Endothelial cell of hepatic sinusoid (primary cell): ENCODE measurements around the gene TFF2.

ENCODE experiments used
- in situ Hi-C: cut with HindIII; loops from 2 replicates; pipeline ENCODE4 v1.10.0; 2017; ENCODE audit warnings: low sequenced_read_pairs

TFF2 gene, protein sequence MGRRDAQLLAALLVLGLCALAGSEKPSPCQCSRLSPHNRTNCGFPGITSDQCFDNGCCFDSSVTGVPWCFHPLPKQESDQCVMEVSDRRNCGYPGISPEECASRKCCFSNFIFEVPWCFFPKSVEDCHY

DNA sequence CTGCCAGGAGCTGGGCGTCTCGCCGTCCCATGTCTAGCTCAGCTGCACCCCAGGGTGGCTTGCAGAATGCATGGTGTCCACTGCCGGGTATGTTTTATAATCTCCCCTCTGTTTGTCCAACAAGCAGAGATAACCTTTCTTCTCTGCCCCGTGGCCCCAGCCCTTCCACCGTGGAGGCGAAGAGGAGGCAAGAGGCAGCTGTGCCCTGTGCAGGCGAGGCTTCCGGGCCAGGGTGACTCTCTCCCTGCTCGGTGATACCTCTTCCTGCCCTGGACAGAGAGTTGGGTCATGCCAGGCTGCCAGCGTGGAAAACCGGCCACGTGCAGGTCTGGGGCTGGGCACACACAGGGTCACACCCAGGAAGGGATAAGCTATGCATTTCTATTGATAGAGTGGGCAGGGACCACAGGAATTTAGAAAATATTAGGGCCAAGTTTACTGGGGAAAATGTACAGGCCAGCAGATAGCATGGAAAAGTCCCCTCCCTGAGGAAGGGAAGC is at the start of gene TFF2:
TFF2 (minus strand) TSS at position 68 of the 500 bp plus-strand sequence; CDS start at position 31, 37 bp downstream.
- in situ Hi-C loops = no loop called here

DNA sequence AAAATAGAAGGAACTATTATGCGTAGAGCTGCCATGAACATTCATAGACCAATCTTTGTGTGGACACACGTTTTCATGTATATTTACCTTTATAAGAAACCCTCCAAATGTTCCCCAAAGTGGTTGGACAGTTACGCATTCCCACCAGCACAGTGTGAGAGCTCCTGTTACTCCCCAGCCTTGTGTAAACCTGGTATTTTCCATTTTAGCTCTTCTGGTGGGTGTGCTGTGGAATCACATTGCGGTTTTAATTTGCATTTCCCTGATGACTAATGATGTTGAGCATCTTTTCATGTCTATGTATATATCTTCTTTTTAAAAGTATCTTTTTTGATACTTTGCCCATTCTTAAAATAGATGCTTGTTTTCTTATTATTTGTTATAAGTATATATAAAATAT is 49.7 kb upstream of the TFF2 start:
- in situ Hi-C loops = no loop called here

DNA sequence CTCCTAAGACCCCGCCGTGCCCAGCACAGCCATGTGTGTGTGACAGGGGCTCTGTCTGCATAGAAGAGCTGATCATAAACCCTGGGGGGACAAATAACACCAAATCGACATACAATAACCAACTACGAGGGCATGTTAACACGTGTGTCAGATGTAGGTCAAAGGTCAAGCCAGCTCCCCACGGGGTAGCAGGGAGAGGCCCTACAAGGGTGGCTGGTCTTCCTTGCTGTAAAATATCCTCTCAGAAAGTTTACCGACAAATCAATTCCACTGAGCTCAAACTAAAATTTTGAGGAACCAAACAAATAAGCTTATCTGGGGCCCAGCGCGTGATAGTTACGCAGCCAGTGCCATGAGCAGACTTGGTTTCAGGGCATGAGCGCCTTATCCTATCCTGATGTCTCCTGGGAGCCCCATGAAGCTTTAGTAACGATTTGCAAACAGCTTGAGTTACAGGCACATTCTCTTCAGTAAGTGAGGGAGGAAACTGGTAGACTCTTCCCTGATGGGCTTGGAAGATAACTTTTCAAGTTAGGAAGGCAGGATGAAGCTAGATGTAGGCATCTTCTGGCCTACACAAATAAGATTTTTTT is 47.7 kb upstream of the TFF2 start:
- in situ Hi-C loops = no loop called here

DNA sequence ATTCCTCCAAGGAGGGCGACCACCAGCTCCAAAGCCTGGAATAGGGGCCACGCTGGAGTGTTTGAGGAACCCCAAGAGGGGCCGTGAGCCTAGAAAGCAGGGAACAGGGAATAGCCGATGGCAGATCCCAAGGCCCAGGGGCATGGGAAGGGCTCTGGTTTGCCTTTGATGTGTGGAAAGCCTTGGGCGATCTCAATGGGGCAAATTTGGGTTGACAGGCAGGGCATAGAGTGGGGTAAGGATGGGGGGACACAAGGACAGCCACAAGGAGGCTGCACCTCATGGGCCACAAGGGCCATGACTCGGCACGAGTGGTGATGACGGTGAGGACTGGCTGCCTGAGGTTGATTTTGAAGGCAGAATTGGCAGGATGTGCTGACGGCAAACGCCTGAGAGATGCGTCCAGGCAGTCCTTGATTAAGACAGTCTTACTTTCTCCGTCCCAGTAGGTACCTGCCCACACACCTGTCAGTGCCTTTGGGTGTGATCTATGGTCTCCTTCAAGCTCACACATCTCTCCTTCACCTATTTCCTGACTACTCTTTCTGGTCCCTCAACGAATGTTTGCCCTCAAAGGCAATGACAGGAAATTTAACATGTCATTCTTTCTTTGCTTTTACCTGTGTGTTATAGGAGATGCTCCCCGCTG is 47.1 kb upstream of the TFF2 start:
- in situ Hi-C loops = no loop called here

DNA sequence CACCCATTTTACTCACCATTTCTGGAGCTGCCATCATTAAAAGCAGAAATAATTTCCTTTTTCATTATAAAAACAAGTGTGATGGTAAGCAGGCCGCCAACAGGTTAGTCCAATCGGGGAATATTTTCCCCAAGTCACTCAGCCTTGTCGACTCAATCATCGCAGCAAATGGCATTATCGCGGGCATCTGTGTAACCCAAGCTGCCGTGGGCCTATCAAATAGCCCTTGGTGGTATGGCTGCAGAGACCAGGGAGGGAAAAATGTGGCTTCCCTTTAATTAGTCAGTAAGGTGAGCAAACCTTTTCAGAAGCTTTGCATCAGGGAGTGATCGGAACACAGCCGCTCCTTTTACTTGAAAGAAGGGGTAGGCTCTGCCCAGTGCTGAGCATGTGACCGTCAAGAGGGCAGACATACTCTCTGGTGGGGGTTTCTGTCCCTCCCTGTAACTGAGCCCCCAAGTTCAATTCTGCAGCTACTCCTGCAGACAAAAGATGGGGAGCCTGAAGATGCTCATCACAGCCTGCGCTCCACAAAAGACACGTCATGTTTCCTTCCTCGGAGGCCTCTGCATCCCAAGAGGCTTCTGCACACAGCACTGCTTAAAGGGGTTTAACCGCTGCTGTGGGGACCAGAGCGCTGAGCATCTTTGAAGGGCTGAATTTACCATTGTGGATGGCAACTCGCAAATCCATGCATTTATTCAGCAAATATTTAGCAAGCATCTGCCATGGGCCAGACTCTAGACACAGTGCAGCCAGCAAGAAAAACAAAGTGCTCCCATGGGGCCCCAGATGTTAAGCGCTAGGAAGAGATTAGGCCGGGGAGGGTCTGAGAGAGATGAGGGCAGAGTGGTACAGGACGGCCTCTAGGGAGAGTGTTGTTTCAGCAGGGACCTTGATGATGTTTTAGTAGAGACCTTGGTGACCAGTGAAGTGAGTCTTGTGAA is 46.3 kb upstream of the TFF2 start:
- in situ Hi-C loops = no loop called here

DNA sequence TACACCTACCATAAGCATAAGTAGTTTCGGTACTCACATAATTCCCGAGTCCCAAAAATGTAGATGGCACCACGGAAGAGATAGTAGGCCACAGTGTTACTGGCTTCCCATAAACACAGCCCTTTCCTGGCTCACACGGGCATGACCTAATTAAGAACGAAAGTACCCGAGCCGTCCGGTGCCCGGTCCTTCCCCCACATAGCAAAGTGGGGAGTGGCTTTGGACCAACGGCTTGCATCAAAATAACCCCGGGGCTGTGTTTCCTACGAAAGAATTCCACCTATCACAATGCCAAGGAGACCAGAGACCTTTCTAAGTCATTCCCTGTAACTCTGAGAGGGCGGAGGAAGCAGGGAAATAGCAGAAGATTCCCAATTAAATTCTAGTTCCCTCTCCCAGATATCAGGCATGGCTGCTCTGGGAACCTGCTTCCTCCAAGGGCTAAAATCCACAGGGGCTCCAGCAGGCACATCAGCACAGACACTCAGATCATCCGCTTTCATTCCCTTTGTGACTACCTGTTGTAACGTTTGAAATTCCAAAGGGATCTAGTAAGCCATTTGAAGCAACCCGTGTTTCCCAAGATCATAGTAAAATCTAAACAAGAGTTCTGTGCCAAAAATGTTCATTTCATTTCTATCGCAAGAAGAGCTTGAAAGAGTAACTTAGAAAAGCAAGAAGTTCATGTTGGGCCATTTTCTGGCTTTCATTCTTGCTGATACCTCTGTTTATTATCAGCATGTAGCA is 45.3 kb upstream of the TFF2 start, which contains the start of gene TMPRSS3:
TMPRSS3 (minus strand) TSS at position 148 of the 747 bp plus-strand sequence. CDS start 635 bp downstream, outside the sequence.
- in situ Hi-C loops = no loop called here

DNA sequence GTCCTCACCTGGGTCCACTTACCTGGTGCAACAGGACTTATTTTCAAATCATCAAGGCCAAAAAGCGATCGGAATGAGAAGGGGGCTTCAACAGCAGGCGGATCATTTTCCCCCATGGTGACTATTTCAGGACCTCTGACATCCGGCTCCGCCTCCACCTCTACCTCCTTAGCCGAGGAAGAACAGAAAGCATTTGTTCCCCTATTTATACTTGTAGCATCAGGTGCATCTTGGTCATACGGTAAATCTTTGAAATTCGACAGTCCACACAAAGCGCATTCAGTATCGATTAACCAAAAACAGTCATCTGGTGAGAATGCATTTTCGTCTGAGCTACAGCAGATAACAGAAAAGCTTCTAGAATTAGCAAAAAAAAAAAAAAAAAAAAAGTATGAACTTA is 44.5 kb upstream of the TFF2 start:
- in situ Hi-C loops = no loop called here

DNA sequence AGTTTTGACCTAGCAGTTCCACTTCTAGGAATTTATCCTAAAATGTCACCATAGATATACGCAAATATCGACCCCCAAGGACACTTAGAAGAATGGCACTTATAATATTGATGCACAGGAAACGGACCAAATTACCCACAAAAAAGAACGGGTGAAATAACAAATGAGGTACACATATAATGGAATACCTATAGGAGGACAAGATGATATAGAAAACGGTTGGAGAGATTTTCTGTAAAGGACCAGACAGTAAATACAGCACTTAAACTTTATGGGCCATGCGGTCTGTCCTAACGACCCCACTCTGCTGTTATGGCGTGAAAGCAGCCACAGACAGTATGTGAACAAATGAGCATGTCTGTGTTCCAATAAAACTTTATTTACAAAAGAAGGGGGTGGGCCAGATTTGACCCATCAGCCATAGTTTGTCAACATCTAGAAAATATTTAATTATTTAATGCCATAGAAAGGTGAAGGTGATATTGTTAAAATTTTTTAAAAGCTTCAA is 42.7 kb upstream of the TFF2 start:
- in situ Hi-C loops = no loop called here

DNA sequence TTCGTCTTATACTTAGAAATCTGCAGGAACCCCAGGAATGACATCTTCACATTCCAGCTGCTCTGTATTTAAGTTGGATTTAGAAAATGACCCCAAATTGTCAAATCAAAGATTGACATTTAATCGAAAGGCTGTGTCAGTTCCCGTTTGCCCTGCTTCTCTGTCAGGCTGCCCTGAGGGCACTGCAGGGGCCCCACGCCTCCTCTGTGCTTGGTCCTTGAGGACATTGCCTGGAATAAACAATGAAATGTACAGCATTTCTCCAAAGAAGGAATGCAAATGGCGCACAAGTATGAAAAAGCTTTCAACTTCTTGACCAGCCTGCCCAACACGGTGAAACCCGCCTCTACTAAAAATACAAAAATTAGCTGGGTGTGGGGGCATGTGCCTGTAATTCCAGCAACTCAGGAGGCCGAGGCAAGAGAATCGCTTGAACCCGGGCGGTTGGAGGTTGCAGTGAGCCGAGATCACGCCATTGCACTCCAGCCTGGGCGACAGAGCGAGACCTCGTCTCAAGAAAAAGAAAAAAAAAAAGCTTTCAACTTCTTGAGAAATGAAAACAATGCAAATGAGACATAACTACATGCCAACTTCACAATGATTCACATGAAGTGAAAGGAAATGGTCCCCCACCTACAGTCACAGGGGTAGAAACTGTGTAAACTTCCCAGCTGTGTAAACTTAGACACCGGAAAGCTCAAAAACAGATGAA is 42.1 kb upstream of the TFF2 start:
- in situ Hi-C loops = no loop called here

DNA sequence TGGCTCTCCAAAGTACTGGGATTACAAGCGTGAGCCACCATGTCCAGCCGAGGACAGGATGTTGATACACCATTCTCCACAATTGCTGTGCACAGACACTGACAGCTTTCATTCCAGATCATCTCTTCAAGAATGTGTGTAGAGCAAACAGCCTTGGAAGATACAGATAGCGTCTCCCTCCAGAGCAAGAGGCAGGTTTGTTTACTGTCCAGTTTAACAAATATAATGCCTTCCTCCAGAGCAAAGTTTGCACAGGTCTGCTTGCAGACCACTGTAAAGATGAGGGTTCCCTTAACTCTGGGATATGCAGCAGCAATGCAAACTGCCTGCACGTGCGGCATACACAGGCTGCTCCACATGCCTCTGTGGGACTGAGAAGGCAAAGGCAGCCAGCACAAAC is 40.5 kb upstream of the TFF2 start:
- in situ Hi-C loops = no loop called here

DNA sequence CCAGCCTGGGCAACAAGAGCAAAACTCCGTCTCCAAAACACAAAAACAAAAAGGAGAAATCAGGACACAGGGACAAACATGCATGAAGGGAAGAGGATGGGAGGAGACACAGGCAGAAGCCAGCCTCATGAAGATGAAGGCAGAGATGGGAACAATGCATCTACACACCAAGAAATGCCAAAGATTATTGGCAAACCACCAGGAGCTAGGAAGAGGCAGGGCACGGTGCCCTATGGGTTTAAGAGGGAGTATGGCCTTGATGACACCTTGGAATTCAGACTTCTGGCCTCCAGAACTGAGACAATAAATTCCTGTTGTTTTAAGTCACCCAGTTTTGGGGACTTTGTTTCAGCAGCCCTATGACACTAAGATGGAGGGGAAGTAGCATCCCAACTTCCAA is 39.9 kb upstream of the TFF2 start:
- in situ Hi-C loops = no loop called here

DNA sequence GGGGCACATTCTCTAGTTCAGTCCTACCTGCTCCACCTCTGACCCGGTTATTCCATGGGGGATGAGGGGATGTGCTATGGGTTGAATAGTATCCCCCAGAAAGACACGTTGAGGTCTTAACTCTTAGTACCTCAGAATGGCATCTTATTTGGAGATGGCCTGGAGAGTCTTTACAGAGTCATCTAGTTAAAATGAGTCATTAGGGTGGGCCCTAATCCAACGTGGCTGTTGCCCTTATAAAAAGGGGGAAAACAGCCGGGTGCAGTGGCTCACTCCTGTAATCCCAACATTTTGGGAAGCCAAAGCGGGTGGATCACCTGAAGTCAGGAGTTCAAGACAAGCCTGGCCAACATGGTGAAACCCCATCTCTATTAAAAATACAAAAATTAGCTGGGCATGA is 39.4 kb upstream of the TFF2 start:
- in situ Hi-C loops = no loop called here

DNA sequence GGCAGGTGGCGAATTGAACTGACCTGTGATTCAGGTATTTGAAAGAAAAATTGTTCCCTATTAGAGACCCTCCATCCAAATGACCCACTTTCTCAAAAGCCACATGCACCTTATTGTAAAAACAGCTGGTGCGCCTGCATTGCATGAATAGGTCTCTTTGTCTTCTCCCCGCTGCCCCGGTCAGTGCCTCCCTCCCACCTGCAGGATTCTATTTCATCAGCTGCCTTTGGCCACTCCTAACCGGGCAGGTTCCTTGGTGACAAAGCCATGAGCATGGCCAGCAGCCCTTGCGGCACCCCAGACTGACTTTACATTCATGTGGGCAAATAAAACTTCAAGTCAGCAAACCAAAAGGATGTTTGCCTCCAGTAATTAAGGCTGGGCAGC is 38.6 kb upstream of the TFF2 start:
- in situ Hi-C loops = no loop called here

DNA sequence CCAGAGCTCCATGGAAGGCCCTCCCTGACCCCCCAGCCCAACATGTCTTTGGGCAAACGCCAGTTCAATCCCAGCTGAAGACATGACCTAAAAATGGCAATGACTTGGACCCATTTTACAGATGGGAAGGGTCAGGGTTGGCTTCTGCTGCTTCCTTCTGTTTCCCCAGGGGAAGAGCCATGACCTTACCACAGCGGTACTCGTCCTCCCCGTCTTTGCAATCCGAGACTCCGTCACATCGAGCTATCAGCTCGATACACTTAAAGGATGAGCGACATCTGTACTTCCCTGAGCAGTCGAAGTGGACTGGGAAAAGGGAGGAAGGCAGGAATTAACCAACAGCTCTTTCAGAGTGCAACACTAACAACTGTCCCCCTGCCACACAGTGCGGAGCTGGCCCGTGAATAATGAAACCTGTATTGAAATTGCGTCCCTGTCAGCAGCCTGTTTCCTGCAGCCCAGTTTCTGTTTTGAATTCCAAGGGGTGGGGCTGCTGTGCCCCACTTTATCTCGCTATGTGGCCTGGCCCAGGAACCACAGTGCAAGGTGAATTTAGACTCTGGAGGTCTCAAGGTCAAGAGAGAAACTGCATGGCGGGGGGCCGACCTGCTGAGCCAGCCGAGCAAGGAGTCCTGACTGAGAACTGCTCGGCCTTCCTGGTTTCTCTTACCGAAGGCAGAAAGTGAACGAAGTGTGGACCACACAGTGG is 38.1 kb upstream of the TFF2 start:
- in situ Hi-C loops = no loop called here

DNA sequence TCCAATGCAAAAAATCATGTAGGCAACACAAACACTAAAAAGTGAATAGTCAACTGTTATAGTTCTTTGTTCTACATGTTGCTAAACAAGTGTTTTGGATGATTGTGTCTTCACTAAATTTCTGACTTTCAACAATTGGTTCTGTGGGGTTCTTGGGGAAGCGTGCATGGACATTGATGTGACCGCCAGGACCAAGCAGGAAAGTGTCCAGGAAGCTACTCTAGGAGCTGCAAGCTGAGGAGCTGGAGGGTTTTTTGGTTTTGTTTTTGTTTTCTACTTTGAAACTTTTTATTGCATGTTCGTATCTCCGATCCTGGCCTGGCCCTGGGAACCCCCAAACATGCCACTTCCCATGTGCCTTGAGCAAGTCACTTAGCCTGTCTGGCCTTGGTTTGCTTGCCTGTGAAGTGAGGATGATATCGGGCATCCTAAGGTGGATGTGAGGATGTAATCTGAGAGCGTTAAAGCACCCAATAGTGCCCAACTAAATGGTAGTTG is 37.1 kb upstream of the TFF2 start:
- in situ Hi-C loops = no loop called here

DNA sequence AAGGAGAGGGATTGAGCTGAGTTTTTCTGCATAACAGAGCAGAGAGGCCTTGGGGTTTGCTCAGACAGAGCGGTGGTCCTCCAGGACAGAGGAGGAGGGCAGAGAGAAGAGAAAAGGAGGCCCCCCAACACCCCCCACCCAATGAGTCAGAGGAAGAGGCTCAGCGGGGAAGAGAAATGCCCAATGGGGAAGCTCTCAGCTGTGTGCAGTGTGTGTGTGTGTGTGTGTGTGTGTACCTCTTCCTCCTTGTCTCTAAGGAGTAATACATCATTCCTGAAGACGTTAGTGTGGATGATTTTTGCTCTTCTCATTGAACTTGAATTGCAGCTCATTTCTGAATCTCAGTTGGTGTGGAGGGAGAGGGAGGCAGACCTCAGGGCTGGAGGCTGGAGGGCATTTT is 36.4 kb upstream of the TFF2 start:
- in situ Hi-C loops = no loop called here

DNA sequence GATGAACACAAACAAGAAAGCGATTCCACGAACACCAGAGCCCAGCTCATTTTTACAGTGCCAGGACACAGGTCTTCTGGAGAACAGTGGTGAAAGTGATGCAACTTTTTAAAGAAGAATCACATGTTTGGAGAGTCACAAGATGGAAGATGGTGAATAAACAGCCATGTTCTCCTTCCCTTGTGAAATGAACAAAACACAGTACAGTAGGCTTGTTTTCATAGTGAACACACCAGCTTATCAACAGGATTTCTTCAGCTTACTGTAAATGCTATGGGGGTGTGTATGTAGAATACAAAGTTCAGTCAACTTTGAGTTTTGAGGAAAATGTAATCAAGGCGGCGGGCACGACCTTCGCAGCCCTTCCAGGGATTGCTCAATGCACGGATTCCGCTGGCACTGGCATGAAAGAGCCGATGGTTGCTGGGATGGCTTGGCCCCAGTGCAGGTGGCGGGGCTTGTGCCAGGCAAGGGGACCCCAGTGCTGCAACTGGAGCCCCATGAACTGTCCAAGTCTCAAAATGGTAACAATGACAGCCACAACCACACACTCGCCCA is 35.3 kb upstream of the TFF2 start:
- in situ Hi-C loops = no loop called here

DNA sequence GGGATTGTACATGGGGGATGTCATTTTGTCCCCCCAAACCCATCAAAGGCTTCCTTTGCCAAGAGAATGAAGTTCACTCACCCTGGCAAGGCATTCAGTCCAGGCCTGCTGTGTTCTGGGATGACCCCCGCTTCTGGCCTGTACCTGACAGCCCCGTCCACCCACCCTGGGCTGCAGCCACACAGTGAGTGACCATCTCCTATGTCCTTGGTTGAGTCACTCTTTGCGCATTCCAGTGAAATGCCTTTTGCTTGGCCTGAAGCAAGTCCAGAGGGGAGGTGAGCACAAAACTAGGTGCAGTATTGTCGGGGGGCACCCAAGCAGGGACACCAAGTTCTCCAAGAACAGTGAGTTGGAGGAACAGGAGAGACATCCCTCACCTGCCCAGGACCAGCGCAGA is 34.8 kb upstream of the TFF2 start:
- in situ Hi-C loops = no loop called here

DNA sequence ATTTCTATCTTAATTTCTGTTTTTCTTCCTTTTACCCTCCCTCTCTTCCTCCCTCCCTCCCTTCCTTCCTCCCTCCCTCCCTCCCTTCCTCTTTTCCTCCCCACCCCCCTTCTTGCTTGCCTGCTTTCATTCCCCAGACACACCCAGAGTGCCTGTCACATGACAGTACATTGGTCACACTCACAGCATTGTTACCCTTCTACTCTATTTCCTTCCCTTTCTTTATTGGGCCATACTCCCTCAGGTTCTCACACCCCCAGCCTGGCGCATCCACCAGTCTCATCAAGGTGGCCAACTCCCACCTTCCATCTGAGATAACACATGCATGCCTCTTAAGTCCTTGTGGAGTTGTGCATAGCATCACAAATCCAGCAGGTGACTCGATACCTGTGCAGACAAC is 34.2 kb upstream of the TFF2 start:
- in situ Hi-C loops = no loop called here
